GM23338 (cell line): Measurements from ENCODE around the gene SYT17.

Experiments used
- CTCF ChIP-seq, 2 experiments: fragments of 200-600 bp in 1 of 2; sonication (generic) in 1 of 2; conservative IDR thresholded peaks; 2 replicates each; pipeline versions ENCODE4 v1.5.1 to v1.6.1; 2016 to 2017; ENCODE audit warnings: antibody characterized with exemption in 2 of 2, low read depth in 2 of 2, mild to moderate bottlenecking in 2 of 2, moderate library complexity in 1 of 2
- EZH2 ChIP-seq: fragments of 200-600 bp; sonication (generic); IDR thresholded peaks from one replicate; pipeline ENCODE4 v1.8.0; 2017; ENCODE audit warnings: antibody characterized with exemption, mild to moderate bottlenecking, low read depth; ENCODE audit not compliant: unreplicated experiment
- EZH2phosphoT487 ChIP-seq: fragments of 200-600 bp; sonication (generic); IDR thresholded peaks from one replicate; pipeline ENCODE4 v1.8.1; 2018; ENCODE audit warnings: antibody characterized with exemption; ENCODE audit not compliant: unreplicated experiment
- JUNB ChIP-seq: IDR thresholded peaks from one replicate; pipeline ENCODE4 v1.6.1; 2016; ENCODE audit warnings: antibody characterized with exemption; ENCODE audit not compliant: unreplicated experiment
- POLR2AphosphoS5 ChIP-seq: IDR thresholded peaks from 2 replicates; pipeline ENCODE4 v1.6.1; 2016; ENCODE audit warnings: antibody characterized with exemption, low read depth
- ZNF114 ChIP-seq: fragments of 250-450 bp; sonication (Bioruptor Pico); IDR thresholded peaks from 2 replicates; pipeline ENCODE4 v1.5.0; 2020; ENCODE audit warnings: mild to moderate bottlenecking, moderate library complexity
- ZNF462 ChIP-seq: fragments of 250-450 bp; sonication (Bioruptor Pico); IDR thresholded peaks from 2 replicates; pipeline ENCODE4 v1.5.0; 2020; ENCODE audit warnings: mild to moderate bottlenecking, moderate library complexity

- TF ChIP-seq EZH2phosphoT487, result no peak
- TF ChIP-seq CTCF (conservative IDR thresholded peaks at IDR 0.05; ENCODE audit: low read depth in 2 of 2), result no peak
- TF ChIP-seq EZH2, result no peak
- no peak for TF ChIP-seq POLR2AphosphoS5
- no peak for TF ChIP-seq ZNF114 (CRISPR knock-in tag)
- TF ChIP-seq ZNF462, result no peak
- no peak for TF ChIP-seq JUNB
These were observed 63.8 kb downstream of the SYT17 start for GRCh38 chr16:19231881-19232280.
